A549 (cell line): ENCODE measurements around the gene RHEBL1. TPM values are rescaled to one million over a fixed set of nuclear protein-coding genes. Genes with fewer than 3 reads are reported as not detected.

Experiments used
- ATAC-seq, 2 experiments: fragments of 200-7000 bp in 1 of 2; fragments of >200 bp in 1 of 2; cut with Nextera tagmentation in 1 of 2; cut with Tn5 transposase in 1 of 2; 3 replicates each; pipeline versions ENCODE4 v1.8.0 to v1.9.1; 2018 to 2020; ENCODE audit warnings: mild to moderate bottlenecking in 1 of 2, moderate library complexity in 1 of 2
- CTCF ChIA-PET: fragments of 300-600 bp; sonication (Branson Sonifier 250); formaldehyde crosslinking; extraction: SDS; loops from one replicate; lab custom pipeline; 2021; ENCODE audit warnings: antibody characterized with exemption, inconsistent platforms; lab: Yijun Ruan, JAX
- POLR2A ChIA-PET: fragments of 350-600 bp; formaldehyde crosslinking; extraction: SDS; loops from one replicate; lab custom pipeline; 2021; ENCODE audit warnings: antibody characterized with exemption, inconsistent platforms; lab: Yijun Ruan, JAX
- DNase-seq, 2 experiments: peaks; one replicate each; pipeline versions ENCODE4 v3.0.0 to v3.0.0-alpha.2; 2011 to 2016; ENCODE audit warnings: low read depth in 1 of 2, low spot score in 1 of 2
- FAIRE-seq: peaks from 2 replicates; lab custom pipeline; 2011; peaks lifted over from hg19 to GRCh38; lab: Jason Lieb, UNC
- H3K27ac ChIP-seq, 2 experiments: fragments of >200 bp; sonication (Bioruptor Twin); formaldehyde crosslinking; 3 replicates each; pipeline ENCODE4 v1.5.1; 2016 to 2017
- H3K4me1 ChIP-seq: fragments of >200 bp; sonication (Bioruptor Twin); formaldehyde crosslinking; 3 replicates; pipeline ENCODE4 v1.6.1; 2016
- H3K4me2 ChIP-seq: fragments of >200 bp; sonication (Bioruptor Twin); formaldehyde crosslinking; 3 replicates; pipeline ENCODE4 v1.6.1; 2016
- H3K4me3 ChIP-seq: fragments of >200 bp; sonication (Bioruptor Twin); formaldehyde crosslinking; 3 replicates; pipeline ENCODE4 v1.5.1; 2016
- H3K9me3 ChIP-seq: fragments of >200 bp; sonication (Bioruptor Twin); formaldehyde crosslinking; 3 replicates; pipeline ENCODE4 v1.6.1; 2016
- CEBPB ChIP-seq, 2 experiments: fragments of >200 bp in 1 of 2; sonication (Bioruptor Twin) in 1 of 2; formaldehyde crosslinking in 1 of 2; IDR thresholded peaks; 2 replicates each; pipeline ENCODE4 v1.6.1; 2012 to 2016
- CTCF ChIP-seq: fragments of >200 bp; sonication (Bioruptor Twin); formaldehyde crosslinking; IDR thresholded peaks from 3 replicates; pipeline ENCODE4 v1.5.1; 2016
- E2F6 ChIP-seq: IDR thresholded peaks from 2 replicates; pipeline ENCODE4 v1.6.1; 2012; ENCODE audit warnings: low read depth, borderline replicate concordance
- EHF ChIP-seq: fragments of 250-450 bp; sonication (Bioruptor Pico); IDR thresholded peaks from 2 replicates; pipeline ENCODE4 v1.5.0; 2020; ENCODE audit warnings: mild to moderate bottlenecking
- ELK1 ChIP-seq: fragments of 150-350 bp; IDR thresholded peaks from 2 replicates; pipeline ENCODE4 v1.6.1; 2014; ENCODE audit warnings: low read depth, mild to moderate bottlenecking, low read length
- ESRRA ChIP-seq: fragments of 150-350 bp; IDR thresholded peaks from 2 replicates; pipeline ENCODE4 v1.6.1; 2014; ENCODE audit warnings: mild to moderate bottlenecking, low read length, borderline replicate concordance
- FOSL2 ChIP-seq, 2 experiments: fragments of 450-650 bp in 1 of 2; fragments of >200 bp in 1 of 2; sonication (Bioruptor Twin) in 1 of 2; formaldehyde crosslinking; IDR thresholded peaks; 2 replicates each; pipeline versions ENCODE4 v1.5.0 to v1.6.1; 2016 to 2020; ENCODE audit warnings: mild to moderate bottlenecking in 1 of 2, moderate library complexity in 1 of 2
- HDAC2 ChIP-seq: fragments of 200-600 bp; sonication (generic); IDR thresholded peaks from 2 replicates; pipeline ENCODE4 v1.6.1; 2016
- HES2 ChIP-seq: fragments of >200 bp; sonication (Bioruptor Twin); formaldehyde crosslinking; IDR thresholded peaks from 2 replicates; pipeline ENCODE4 v1.6.1; 2016
- HEYL ChIP-seq: fragments of 250-450 bp; sonication (Bioruptor Pico); IDR thresholded peaks from 2 replicates; pipeline ENCODE4 v1.8.0; 2021; ENCODE audit warnings: mild to moderate bottlenecking, moderate library complexity
- JUN ChIP-seq, 2 experiments: fragments of >200 bp; sonication (Bioruptor Twin); formaldehyde crosslinking; IDR thresholded peaks; 2 replicates in 1 of 2; 3 replicates in 1 of 2; pipeline ENCODE4 v1.6.1; 2016 to 2017
- JUNB ChIP-seq: fragments of >200 bp; sonication (Bioruptor Twin); formaldehyde crosslinking; IDR thresholded peaks from 2 replicates; pipeline ENCODE4 v1.6.1; 2016
- KDM5A ChIP-seq: fragments of 200-600 bp; sonication (generic); IDR thresholded peaks from 2 replicates; pipeline ENCODE4 v1.6.1; 2016; ENCODE audit warnings: antibody characterized with exemption, mild to moderate bottlenecking
- MAX ChIP-seq: IDR thresholded peaks from 2 replicates; pipeline ENCODE4 v1.6.1; 2012
- PBX3 ChIP-seq: IDR thresholded peaks from 2 replicates; pipeline ENCODE4 v1.6.1; 2012
- PHF8 ChIP-seq: fragments of 200-600 bp; sonication (generic); IDR thresholded peaks from 2 replicates; pipeline ENCODE4 v1.6.1; 2016; ENCODE audit warnings: low read depth, mild to moderate bottlenecking, antibody characterized with exemption, moderate library complexity, borderline replicate concordance
- POLR2A ChIP-seq: IDR thresholded peaks from 2 replicates; pipeline ENCODE4 v1.6.1; 2012; ENCODE audit warnings: mild to moderate bottlenecking, low read length
- POLR2AphosphoS2 ChIP-seq: conservative IDR thresholded peaks from 2 replicates; pipeline ENCODE4 v1.6.1; 2012; ENCODE audit warnings: low read length, improper control_type of control experiment, inconsistent platforms
- RAD21 ChIP-seq, 2 experiments: fragments of >200 bp in 1 of 2; sonication (Bioruptor Twin) in 1 of 2; formaldehyde crosslinking in 1 of 2; IDR thresholded peaks in 1 of 2; conservative IDR thresholded peaks in 1 of 2; 2 replicates in 1 of 2; 3 replicates in 1 of 2; pipeline ENCODE4 v1.6.1; 2012 to 2018; ENCODE audit warnings: inconsistent platforms in 1 of 2
- RARB ChIP-seq: fragments of 250-450 bp; sonication (Bioruptor Pico); IDR thresholded peaks from 2 replicates; pipeline ENCODE4 v1.8.0; 2021; ENCODE audit warnings: mild to moderate bottlenecking, moderate library complexity
- RFX5 ChIP-seq: fragments of 450-650 bp; IDR thresholded peaks from 2 replicates; pipeline ENCODE4 v1.7.1; 2014; ENCODE audit warnings: antibody characterized with exemption, mild to moderate bottlenecking, moderate library complexity
- SMC3 ChIP-seq: fragments of >200 bp; sonication (Bioruptor Twin); formaldehyde crosslinking; IDR thresholded peaks from 3 replicates; pipeline ENCODE4 v1.6.1; 2018; ENCODE audit warnings: inconsistent platforms
- TFCP2L1 ChIP-seq: fragments of 250-450 bp; sonication (Bioruptor Pico); IDR thresholded peaks from 2 replicates; pipeline ENCODE4 v1.5.0; 2021; ENCODE audit warnings: mild to moderate bottlenecking
- ZFP36 ChIP-seq: fragments of 450-650 bp; IDR thresholded peaks from 2 replicates; pipeline ENCODE4 v1.6.1; 2014; ENCODE audit warnings: borderline replicate concordance; ENCODE audit not compliant: partially characterized antibody
- ZSCAN20 ChIP-seq: fragments of 250-450 bp; sonication (Bioruptor Pico); IDR thresholded peaks from 2 replicates; pipeline ENCODE4 v1.8.0; 2022; ENCODE audit warnings: mild to moderate bottlenecking, moderate library complexity
- WGBS: methylation state at CpG from one replicate; pipeline ENCODE4 v1.1.6; 2017; ENCODE audit errors: missing lambda C conversion rate; 5-methylcytosine and 5-hydroxymethylcytosine counted together
- polyA plus RNA-seq, 4 experiments: library from polyadenylated mRNA; depleted of rRNA in 3 of 4; stranded (reverse); fragments of >200 nt; fragmentation: RNase III in 1 of 4; extraction: RNeasy Plus Mini Kit Qiagen cat#74134 plus additional on column Dnase treatment in 1 of 4; gene quantifications; 2 replicates in 3 of 4; 3 replicates in 1 of 4; pipeline ENCODE4 v1.2.3, GENCODE V29; 2011 to 2017

Gene RHEBL1
- polyA plus RNA-seq, 2 of the 4 experiments (the other 2 are of a cell fraction) = 2.1 to 4.0 TPM

GRCh38 chr12:49088150-49088931, 18.6 kb upstream of the RHEBL1 start:
- CTCF ChIA-PET = interaction anchor here (0.7 to 6.9 kb wide), 46 partner anchors 10 to 309 kb away, joined by 3 to 172 read pairs (median 4); partner anchors contain the start of genes DDN, KMT2D, LMBR1L and RHEBL1
- no peak overlapping the region for H3K4me3 ChIP-seq
- TF ChIP-seq JUNB = no peak
- TF ChIP-seq RAD21 (conservative IDR thresholded peaks at IDR 0.05 in 1 of 2, IDR thresholded peaks at IDR 0.05 in 1 of 2) = peak; percentile 69 to 74
- TF ChIP-seq MAX = peak; percentile 51
- TF ChIP-seq SMC3 = peak; percentile 81
- no peak for TF ChIP-seq ELK1
- peak; percentile 92 for TF ChIP-seq CTCF
- no peak for TF ChIP-seq FOSL2 (IDR thresholded peaks at IDR 0.05)
- TF ChIP-seq FOSL2 (CRISPR knock-in tag; IDR thresholded peaks at IDR 0.05) = peak; percentile 36

GRCh38 chr12:49086116-49086515, 16.3 kb upstream of the RHEBL1 start:
- ChIA-PET POLR2A (interaction anchor here (1.0 kb wide), 1 partner anchor 35 kb away, joined by 3 read pairs; no protein-coding TSS in a partner anchor), CTCF (interaction anchor here (0.6 to 6.9 kb wide), 11 partner anchors 11 to 428 kb away, joined by 3 to 172 read pairs (median 87); partner anchors contain the start of genes LMBR1L, RHEBL1, TUBA1B and WNT1)
- no peak for ATAC-seq
- no peaks in the 10 kb centered on the region for H3K9me3 ChIP-seq
- no peak for DNase-seq
- no peak overlapping the region for H3K4me3 ChIP-seq
- 68% methylated on average over 3 of the region's 3 CpGs for WGBS
- no peak overlapping the region for H3K4me2 ChIP-seq
- peaks cover 11% of the 10 kb centered on the region; the same call in 2 of the 3 replicates for H3K4me1 ChIP-seq
- TF ChIP-seq ZFP36 = no peak
- no peak for TF ChIP-seq E2F6
- TF ChIP-seq RARB = no peak
- TF ChIP-seq, all 56 proteins: peak for 0
- no peak overlapping the region for H3K27ac ChIP-seq
- no peak for FAIRE-seq

More at GRCh38 chr12:49088150-49088931, 18.6 kb upstream of the RHEBL1 start:
- peak; percentile 82 to 90 for ATAC-seq
- POLR2A ChIA-PET = interaction anchor here (0.8 to 2.6 kb wide), 5 partner anchors 18 to 147 kb away, joined by 3 to 26 read pairs (median 5); partner anchors contain the start of genes LMBR1L, RHEBL1 and TUBA1B
- 2% methylated on average over 18 of the region's 18 CpGs for WGBS
- peak overlapping the region; percentile 68 for H3K4me2 ChIP-seq
- peak overlapping the region in 1 of 2 experiments; percentile 64; a peak in 3 of 6 replicates for H3K27ac ChIP-seq
- H3K4me1 ChIP-seq = peaks cover 17% of the 10 kb centered on the region; the same call in 2 of the 3 replicates
- H3K9me3 ChIP-seq = no peaks in the 10 kb centered on the region
- peak; percentile 89 to 96 for DNase-seq
- FAIRE-seq = no peak

GRCh38 chr12:49084438-49084837, 14.7 kb upstream of the RHEBL1 start:
- TF ChIP-seq KDM5A (no peak), HEYL (CRISPR knock-in tag) (no peak), HDAC2 (no peak), JUNB (no peak), POLR2A (no peak), POLR2AphosphoS2 (no peak), TFCP2L1 (CRISPR knock-in tag) (no peak), ESRRA (no peak), PHF8 (no peak), HES2 (no peak), JUN (IDR thresholded peaks at IDR 0.05) (no peak), ZFP36 (no peak), E2F6 (no peak), RFX5 (no peak), EHF (CRISPR knock-in tag) (no peak), ZSCAN20 (CRISPR knock-in tag) (no peak), CEBPB (IDR thresholded peaks at IDR 0.05) (no peak), PBX3 (no peak)
- TF ChIP-seq, all 56 proteins: peak for 0
- CTCF ChIA-PET = interaction anchor here (0.6 to 6.9 kb wide), 13 partner anchors 9 to 151 kb away, joined by 3 to 161 read pairs (median 5); partner anchors contain the start of genes LMBR1L and RHEBL1
- ATAC-seq = no peak
- 0 out of 3 replicates have a peak, but pooled peaks cover 6% of the 10 kb centered on the region for H3K4me1 ChIP-seq
- POLR2A ChIA-PET = interaction anchor here (0.6 to 1.4 kb wide), 2 partner anchors 15 to 30 kb away, joined by 3 to 5 read pairs; partner anchors contain the start of gene RHEBL1
- no peak overlapping the region for H3K27ac ChIP-seq
- H3K4me3 ChIP-seq = no peak overlapping the region
- no peak for DNase-seq
- H3K9me3 ChIP-seq = no peaks in the 10 kb centered on the region
- FAIRE-seq = no peak
- H3K4me2 ChIP-seq = no peak overlapping the region
- 90% methylated on average over 3 of the region's 3 CpGs for WGBS
